Mesenchymal stem cell (in vitro differentiated cells and primary cell): ENCODE data around the gene SORBS1.

ENCODE experiments used
- DNase-seq: peaks from one replicate; pipeline ENCODE4 v3.0.0-alpha.2; 2013
- H2AFZ ChIP-seq: one replicate; pipeline ENCODE4 v1.6.1; 2013; ENCODE audit warnings: low read depth, mild to moderate bottlenecking, control low read depth, inconsistent platforms, low read length, moderate library complexity
- H2AK5ac ChIP-seq: 2 replicates; pipeline ENCODE4 v1.6.1; 2013; ENCODE audit warnings: low read length, moderate library complexity, mild to moderate bottlenecking, inconsistent platforms; ENCODE audit not compliant: severe bottlenecking
- H2BK120ac ChIP-seq: one replicate; pipeline ENCODE4 v1.6.1; 2013; ENCODE audit warnings: low read depth, mild to moderate bottlenecking, inconsistent platforms, low read length, moderate library complexity
- H2BK12ac ChIP-seq, 2 experiments: one replicate each; pipeline ENCODE4 v1.6.1; 2013; ENCODE audit warnings: inconsistent platforms in 2 of 2, low read length in 2 of 2, mild to moderate bottlenecking in 2 of 2, moderate library complexity in 2 of 2, control low read depth in 1 of 2
- H2BK15ac ChIP-seq: one replicate; pipeline ENCODE4 v1.6.1; 2013; ENCODE audit warnings: mild to moderate bottlenecking, low read depth, inconsistent platforms; ENCODE audit not compliant: poor library complexity, severe bottlenecking
- H2BK5ac ChIP-seq: 2 replicates; pipeline ENCODE4 v1.6.1; 2013; ENCODE audit warnings: low read depth, mild to moderate bottlenecking, low read length, control low read depth, inconsistent platforms; ENCODE audit not compliant: poor library complexity, severe bottlenecking
- H3K14ac ChIP-seq, 2 experiments: one replicate each; pipeline ENCODE4 v1.6.1; 2013; ENCODE audit warnings: inconsistent platforms in 2 of 2, low read length in 2 of 2, control low read depth in 1 of 2, mild to moderate bottlenecking in 1 of 2, moderate library complexity in 1 of 2
- H3K18ac ChIP-seq, 2 experiments: one replicate each; pipeline ENCODE4 v1.6.1; 2013; ENCODE audit warnings: inconsistent platforms in 2 of 2, low read length in 2 of 2, control low read depth in 1 of 2, low read depth in 1 of 2, mild to moderate bottlenecking in 1 of 2
- H3K23ac ChIP-seq, 2 experiments: one replicate each; pipeline ENCODE4 v1.6.1; 2013; ENCODE audit warnings: inconsistent platforms in 2 of 2, low read length in 2 of 2, mild to moderate bottlenecking in 2 of 2, moderate library complexity in 2 of 2, control low read depth in 1 of 2
- H3K27ac ChIP-seq: 2 replicates; pipeline ENCODE4 v1.5.1; 2013; ENCODE audit warnings: mild to moderate bottlenecking, moderate library complexity, low read length, control low read depth, inconsistent platforms; ENCODE audit not compliant: poor library complexity, severe bottlenecking
- H3K27me3 ChIP-seq, 2 experiments: 2 replicates each; pipeline versions ENCODE4 v1.6.1 to v1.7.0; 2013; ENCODE audit warnings: low read length in 2 of 2, mild to moderate bottlenecking in 2 of 2, moderate library complexity in 2 of 2, control low read depth in 1 of 2, inconsistent platforms in 1 of 2; ENCODE audit not compliant: control insufficient read depth in 1 of 2, insufficient read depth in 1 of 2
- H3K36me3 ChIP-seq, 2 experiments: 2 replicates each; pipeline versions ENCODE4 v1.6.1 to v1.7.0; 2013; ENCODE audit warnings: low read length in 2 of 2, control low read depth in 1 of 2, inconsistent platforms in 1 of 2, low read depth in 1 of 2, mild to moderate bottlenecking in 1 of 2; ENCODE audit not compliant: insufficient read depth in 2 of 2, control insufficient read depth in 1 of 2
- H3K4ac ChIP-seq, 2 experiments: one replicate each; pipeline ENCODE4 v1.6.1; 2013; ENCODE audit warnings: inconsistent platforms in 2 of 2, low read length in 2 of 2, mild to moderate bottlenecking in 2 of 2, moderate library complexity in 2 of 2, control low read depth in 1 of 2, low read depth in 1 of 2
- H3K4me1 ChIP-seq: 2 replicates; pipeline ENCODE4 v1.6.1; 2013; ENCODE audit warnings: low read depth, low read length, control low read depth; ENCODE audit not compliant: control insufficient read depth, insufficient read depth
- H3K4me2 ChIP-seq: 2 replicates; pipeline ENCODE4 v1.6.1; 2013; ENCODE audit warnings: low read length, mild to moderate bottlenecking, inconsistent platforms; ENCODE audit not compliant: poor library complexity, severe bottlenecking
- H3K4me3 ChIP-seq, 2 experiments: 2 replicates each; pipeline versions ENCODE4 v1.5.1 to v1.7.0; 2013; ENCODE audit warnings: low read length in 2 of 2, mild to moderate bottlenecking in 2 of 2, control low read depth in 1 of 2, low read depth in 1 of 2; ENCODE audit not compliant: insufficient read depth in 1 of 2
- H3K79me1 ChIP-seq: replicated peaks from 2 replicates; pipeline ENCODE4 v1.6.1; 2013; ENCODE audit warnings: mild to moderate bottlenecking, control low read depth, low read length, inconsistent platforms; ENCODE audit not compliant: poor library complexity, severe bottlenecking
- H3K9ac ChIP-seq: 2 replicates; pipeline ENCODE4 v1.7.0; 2013; ENCODE audit warnings: mild to moderate bottlenecking, low read length, moderate library complexity
- H3K9me3 ChIP-seq: 2 replicates; pipeline ENCODE4 v1.7.0; 2013; ENCODE audit warnings: mild to moderate bottlenecking, low read length; ENCODE audit not compliant: control insufficient read depth
- H4K8ac ChIP-seq: one replicate; pipeline ENCODE4 v1.6.1; 2013; ENCODE audit warnings: inconsistent platforms, mild to moderate bottlenecking, low read length, moderate library complexity
- H4K91ac ChIP-seq: one replicate; pipeline ENCODE4 v1.6.1; 2013; ENCODE audit warnings: mild to moderate bottlenecking, low read length, inconsistent platforms
- WGBS: methylation state at CpG from one replicate; pipeline ENCODE4 v1.1.7; 2013; ENCODE audit warnings: mixed read lengths; 5-methylcytosine and 5-hydroxymethylcytosine counted together

The SORBS1 gene

DNA sequence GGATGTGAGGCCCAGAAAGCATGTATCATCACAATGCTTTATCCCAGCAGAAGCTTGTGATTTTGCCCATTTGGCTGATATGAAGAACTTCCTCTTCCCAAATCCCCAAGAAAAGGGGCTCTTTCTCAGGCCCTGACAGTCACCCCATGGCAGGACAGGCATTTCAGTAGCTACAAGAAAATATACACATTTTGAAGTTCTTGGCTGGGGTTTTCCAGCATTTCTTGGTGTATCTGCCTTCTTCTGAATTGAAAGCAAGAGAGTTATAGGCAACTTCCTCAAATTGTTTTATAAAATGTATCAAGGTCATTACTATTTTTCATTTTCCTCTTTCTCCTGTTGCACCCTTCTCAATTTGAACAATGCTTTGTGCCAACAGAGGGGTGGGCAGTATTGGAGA is 207.1 kb downstream of the SORBS1 start:
- H2BK15ac ChIP-seq = no peak overlapping the region
- H3K4me2 ChIP-seq = no peak overlapping the region
- H3K4ac ChIP-seq = no peak overlapping the region
- H2BK5ac ChIP-seq = no peak overlapping the region
- no peak overlapping the region for H3K18ac ChIP-seq
- H2BK120ac ChIP-seq = no peak overlapping the region
- no peaks in the 10 kb centered on the region for H3K79me1 ChIP-seq
- no peak for DNase-seq
- no peaks in the 10 kb centered on the region for H3K4me1 ChIP-seq
- H3K23ac ChIP-seq = no peak overlapping the region
- no peak overlapping the region for H3K14ac ChIP-seq
- H4K91ac ChIP-seq = no peak overlapping the region
- H3K27ac ChIP-seq = no peak overlapping the region
- H2AK5ac ChIP-seq = no peak overlapping the region
- H4K8ac ChIP-seq = no peak overlapping the region
- no peaks in the 10 kb centered on the region for H3K9me3 ChIP-seq
- no peak overlapping the region for H3K9ac ChIP-seq
- peaks cover 0 to 14% of the 10 kb centered on the region in 2 experiments for H3K36me3 ChIP-seq
- H3K4me3 ChIP-seq = no peak overlapping the region
- no peak overlapping the region for H2BK12ac ChIP-seq
- no peak overlapping the region for H2AFZ ChIP-seq
- H3K27me3 ChIP-seq = no peaks in the 10 kb centered on the region

- H3K27ac ChIP-seq = no peak overlapping the region
- no peak overlapping the region for H2BK12ac ChIP-seq
- H3K27me3 ChIP-seq = peaks cover 0 to 3% of the 10 kb centered on the region in 2 experiments
- no peak overlapping the region for H3K18ac ChIP-seq
- no peak overlapping the region for H3K4ac ChIP-seq
- no peak overlapping the region for H2AK5ac ChIP-seq
- no peak for DNase-seq
- no peak overlapping the region for H2BK15ac ChIP-seq
- no peak overlapping the region for H3K14ac ChIP-seq
- no peak overlapping the region for H2AFZ ChIP-seq
- no peak overlapping the region for H3K9ac ChIP-seq
- H2BK5ac ChIP-seq = no peak overlapping the region
- no peaks in the 10 kb centered on the region for H3K4me1 ChIP-seq
- no peak overlapping the region for H4K91ac ChIP-seq
- no peak overlapping the region for H3K23ac ChIP-seq
- no peak overlapping the region for H3K4me2 ChIP-seq
- H3K9me3 ChIP-seq = no peaks in the 10 kb centered on the region
- no peak overlapping the region for H2BK120ac ChIP-seq
- H3K79me1 ChIP-seq = no peaks in the 10 kb centered on the region
- H3K36me3 ChIP-seq = peaks cover 0 to 17% of the 10 kb centered on the region in 2 experiments
- H3K4me3 ChIP-seq = no peak overlapping the region
- no peak overlapping the region for H4K8ac ChIP-seq
Measured at GRCh38 chr10:95353123-95353522, 208.0 kb downstream of the SORBS1 start.

DNA sequence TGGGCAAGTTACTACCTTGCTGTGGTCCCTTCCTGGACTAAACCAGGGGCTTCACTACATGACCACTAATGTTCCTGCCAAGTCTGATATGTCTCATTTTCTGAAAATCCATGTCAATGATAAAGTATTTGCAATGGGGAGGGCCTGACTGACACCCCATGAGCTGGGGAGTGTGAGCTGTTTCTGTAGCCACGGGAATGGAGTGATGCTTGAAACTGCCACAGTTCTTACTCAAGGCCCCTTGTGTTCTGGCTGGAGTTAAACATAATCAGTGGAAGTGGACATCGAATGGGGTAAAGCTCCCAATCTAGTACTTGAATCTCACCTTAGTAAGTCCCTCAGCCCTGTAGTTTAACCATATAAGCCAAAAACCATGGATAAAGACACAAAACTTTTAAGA is 208.5 kb downstream of the SORBS1 start:
- Histone ChIP-seq H3K9ac (no peak overlapping the region), H2BK12ac (no peak overlapping the region), H3K23ac (no peak overlapping the region), H2BK15ac (no peak overlapping the region), H3K14ac (no peak overlapping the region), H3K27ac (no peak overlapping the region), H3K4me1 (no peaks in the 10 kb centered on the region), H2BK120ac (no peak overlapping the region), H4K91ac (no peak overlapping the region), H3K4me2 (no peak overlapping the region), H2BK5ac (no peak overlapping the region), H2AK5ac (no peak overlapping the region), H3K4ac (no peak overlapping the region), H3K36me3 (peaks cover 0 to 17% of the 10 kb centered on the region in 2 experiments), H2AFZ (no peak overlapping the region), H4K8ac (no peak overlapping the region), H3K4me3 (no peak overlapping the region), H3K9me3 (no peaks in the 10 kb centered on the region), H3K18ac (no peak overlapping the region), H3K27me3 (peaks cover 0 to 3% of the 10 kb centered on the region in 2 experiments), H3K79me1 (no peaks in the 10 kb centered on the region)
- DNase-seq = no peak
- 100% methylated on average over 2 of the region's 2 CpGs for WGBS

DNA sequence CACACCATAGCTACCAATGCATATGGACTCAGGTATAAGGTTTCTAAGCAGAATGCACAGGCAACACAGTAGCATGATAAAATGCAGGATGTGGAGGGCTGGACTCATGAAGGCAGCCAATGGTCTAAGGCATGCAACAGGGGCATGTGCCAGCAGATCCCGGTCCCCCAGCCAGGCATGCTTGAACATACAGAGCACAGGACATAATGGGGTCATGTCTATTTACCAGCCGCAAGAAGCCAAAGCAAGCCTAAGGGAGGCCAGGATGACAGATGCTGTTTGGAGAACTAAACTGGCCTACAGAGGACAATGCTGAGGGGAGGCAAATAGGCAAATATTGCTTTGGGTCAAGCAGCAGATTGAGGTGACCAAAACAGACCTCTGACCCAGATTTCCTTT is 210.3 kb downstream of the SORBS1 start:
- Histone ChIP-seq H3K9me3 (no peaks in the 10 kb centered on the region), H2AFZ (no peak overlapping the region), H3K4me1 (no peaks in the 10 kb centered on the region), H3K9ac (no peak overlapping the region), H3K27me3 (peaks cover 0 to 3% of the 10 kb centered on the region in 2 experiments), H4K91ac (no peak overlapping the region), H3K36me3 (peaks cover 0 to 7% of the 10 kb centered on the region in 2 experiments), H3K4ac (peak overlapping the region in 1 of 2 experiments; percentile 50), H4K8ac (no peak overlapping the region), H3K23ac (no peak overlapping the region), H2BK5ac (no peak overlapping the region), H3K79me1 (no peaks in the 10 kb centered on the region), H3K27ac (no peak overlapping the region), H2BK120ac (no peak overlapping the region), H2BK12ac (peak overlapping the region in 1 of 2 experiments; percentile 8), H3K18ac (peak overlapping the region in 1 of 2 experiments; percentile 76), H3K14ac (no peak overlapping the region), H3K4me2 (no peak overlapping the region), H2BK15ac (no peak overlapping the region), H3K4me3 (peak overlapping the region in 1 of 2 experiments; percentile 32), H2AK5ac (no peak overlapping the region)
- 96% methylated on average over 2 of the region's 2 CpGs for WGBS
- no peak for DNase-seq
